Activated B cell treated with CpG ODN at 0.5 μM for 24 hours (primary cell): Measurements from ENCODE around the gene ZBED5. TPM values are rescaled to one million over a fixed set of nuclear protein-coding genes. Genes with fewer than 3 reads are reported as not detected.
"Not testable (repeated sequence)": the region's sequence is repeated elsewhere in the genome, so short reads cannot be mapped to it uniquely, and the experiment has no call there.

Experiments used
- ATAC-seq: fragments of 200-7000 bp; cut with Tn5 transposase; one replicate; pipeline ENCODE4 v1.10.0; 2021; ENCODE audit warnings: low read depth, mild to moderate bottlenecking, moderate library complexity
- CTCF ChIA-PET: fragments of 350-600 bp; sonication (Branson Sonifier 250); formaldehyde crosslinking; loops from one replicate; lab custom pipeline; 2021; ENCODE audit warnings: antibody characterized with exemption; lab: Charles Lee
- POLR2A ChIA-PET: fragments of 350-600 bp; sonication (Branson Sonifier 250); formaldehyde crosslinking; loops from one replicate; lab custom pipeline; 2021; ENCODE audit warnings: antibody characterized with exemption; lab: Charles Lee
- DNase-seq: peaks from one replicate; pipeline ENCODE4 v3.0.0; 2022
- H3K27ac Mint-ChIP-seq: one replicate; pipeline ENCODE4 v1.8.0; 2020; ENCODE audit warnings: mixed read lengths
- H3K27me3 Mint-ChIP-seq: one replicate; pipeline ENCODE4 v1.8.0; 2021; ENCODE audit warnings: mixed read lengths
- H3K36me3 Mint-ChIP-seq: one replicate; pipeline ENCODE4 v1.8.0; 2021; ENCODE audit warnings: low read depth, mixed read lengths
- H3K4me1 Mint-ChIP-seq: one replicate; pipeline ENCODE4 v1.8.0; 2021; ENCODE audit warnings: mixed read lengths
- H3K4me3 Mint-ChIP-seq: one replicate; pipeline ENCODE4 v1.8.0; 2020; ENCODE audit warnings: mild to moderate bottlenecking, mixed read lengths
- H3K9me3 Mint-ChIP-seq: one replicate; pipeline ENCODE4 v1.8.0; 2020; ENCODE audit warnings: mixed read lengths
- intact Hi-C: fragments of 100-400 bp; cut with micrococcal nuclease; formaldehyde crosslinking; loops from one replicate; pipeline ENCODE4 v1.15.1; 2024
- total RNA-seq: library from RNA; stranded (reverse); gene quantifications from 2 replicates; pipeline ENCODE4 v1.2.3, GENCODE V29; 2022
- TF ChIP-seq, protein P1 (sequence below): fragments of 200-600 bp; IDR thresholded peaks from one replicate; pipeline ENCODE4 v1.8.0; 2022; ENCODE audit warnings: antibody characterized with exemption, mild to moderate bottlenecking

ZBED5 gene
- total RNA-seq, 1 donor from 2014 or later, result 116 TPM

DNA sequence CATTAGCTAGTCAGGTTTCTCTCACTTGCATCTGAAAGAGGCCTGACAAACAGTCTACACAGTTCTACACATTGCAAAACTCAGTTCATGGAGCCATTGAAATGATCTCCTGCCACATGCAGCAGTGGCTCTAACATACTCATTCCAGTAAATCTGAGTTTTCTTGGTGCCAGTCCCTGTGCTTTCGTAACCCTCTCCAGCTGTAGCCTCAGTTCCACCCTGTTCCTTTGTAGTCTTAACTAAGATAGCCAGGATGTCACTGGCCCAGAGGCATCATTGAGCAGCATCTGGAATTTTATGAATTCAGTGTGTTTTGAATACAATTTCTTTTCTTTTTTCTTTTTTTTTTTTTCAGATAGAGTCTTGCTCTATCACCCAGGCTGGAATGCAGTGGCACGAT is 37.4 kb upstream of the ZBED5 start:
- no peaks in the 10 kb centered on the region for H3K36me3 Mint-ChIP-seq
- ATAC-seq (no peak), DNase-seq (no peak)
- no peaks in the 10 kb centered on the region for H3K27me3 Mint-ChIP-seq
- intact Hi-C loops, result no loop called here
- ChIA-PET CTCF (no interaction called here), POLR2A (interaction anchor here (0.9 kb wide), 1 partner anchor 30 kb away, joined by 3 read pairs; no protein-coding TSS in a partner anchor)
- no peak overlapping the region for H3K27ac Mint-ChIP-seq
- H3K9me3 Mint-ChIP-seq, result peaks cover 11% of the 10 kb centered on the region
- TF ChIP-seq, protein P1, sequence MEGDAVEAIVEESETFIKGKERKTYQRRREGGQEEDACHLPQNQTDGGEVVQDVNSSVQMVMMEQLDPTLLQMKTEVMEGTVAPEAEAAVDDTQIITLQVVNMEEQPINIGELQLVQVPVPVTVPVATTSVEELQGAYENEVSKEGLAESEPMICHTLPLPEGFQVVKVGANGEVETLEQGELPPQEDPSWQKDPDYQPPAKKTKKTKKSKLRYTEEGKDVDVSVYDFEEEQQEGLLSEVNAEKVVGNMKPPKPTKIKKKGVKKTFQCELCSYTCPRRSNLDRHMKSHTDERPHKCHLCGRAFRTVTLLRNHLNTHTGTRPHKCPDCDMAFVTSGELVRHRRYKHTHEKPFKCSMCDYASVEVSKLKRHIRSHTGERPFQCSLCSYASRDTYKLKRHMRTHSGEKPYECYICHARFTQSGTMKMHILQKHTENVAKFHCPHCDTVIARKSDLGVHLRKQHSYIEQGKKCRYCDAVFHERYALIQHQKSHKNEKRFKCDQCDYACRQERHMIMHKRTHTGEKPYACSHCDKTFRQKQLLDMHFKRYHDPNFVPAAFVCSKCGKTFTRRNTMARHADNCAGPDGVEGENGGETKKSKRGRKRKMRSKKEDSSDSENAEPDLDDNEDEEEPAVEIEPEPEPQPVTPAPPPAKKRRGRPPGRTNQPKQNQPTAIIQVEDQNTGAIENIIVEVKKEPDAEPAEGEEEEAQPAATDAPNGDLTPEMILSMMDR, result no peak
- peaks cover 26% of the 10 kb centered on the region for H3K4me1 Mint-ChIP-seq
- no peak overlapping the region for H3K4me3 Mint-ChIP-seq

DNA sequence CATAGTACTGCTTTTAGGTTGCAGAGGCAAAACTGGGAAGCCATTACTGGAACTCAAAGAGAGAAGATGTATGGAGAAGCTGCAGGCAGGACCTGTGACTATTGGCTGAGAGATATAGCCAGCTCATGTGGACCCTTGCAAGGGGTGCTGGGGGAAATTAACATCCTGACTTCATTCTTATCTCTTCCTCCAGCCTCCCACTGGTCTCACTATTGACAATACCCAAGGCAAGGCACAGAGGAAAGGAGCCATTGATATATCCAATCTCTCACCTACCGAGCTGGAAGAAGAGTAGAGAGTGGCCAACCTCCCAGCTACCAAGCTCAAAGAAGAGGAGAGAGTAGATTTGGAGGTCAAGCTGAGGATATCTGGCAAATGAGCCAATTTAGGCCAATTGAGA is 36.8 kb upstream of the ZBED5 start:
- no peak for ATAC-seq
- POLR2A ChIA-PET, result no interaction called here
- Mint-ChIP-seq H3K27ac (no peak overlapping the region), H3K4me3 (no peak overlapping the region), H3K36me3 (peaks cover 3% of the 10 kb centered on the region), H3K9me3 (peaks cover 16% of the 10 kb centered on the region), H3K27me3 (no peaks in the 10 kb centered on the region), H3K4me1 (peaks cover 22% of the 10 kb centered on the region)
- TF ChIP-seq, protein P1, result no peak
- CTCF ChIA-PET, result interaction anchor here (1.3 kb wide), 1 partner anchor 15 kb away, joined by 4 read pairs; no protein-coding TSS in a partner anchor
- no peak for DNase-seq
- intact Hi-C loops, result no loop called here

DNA sequence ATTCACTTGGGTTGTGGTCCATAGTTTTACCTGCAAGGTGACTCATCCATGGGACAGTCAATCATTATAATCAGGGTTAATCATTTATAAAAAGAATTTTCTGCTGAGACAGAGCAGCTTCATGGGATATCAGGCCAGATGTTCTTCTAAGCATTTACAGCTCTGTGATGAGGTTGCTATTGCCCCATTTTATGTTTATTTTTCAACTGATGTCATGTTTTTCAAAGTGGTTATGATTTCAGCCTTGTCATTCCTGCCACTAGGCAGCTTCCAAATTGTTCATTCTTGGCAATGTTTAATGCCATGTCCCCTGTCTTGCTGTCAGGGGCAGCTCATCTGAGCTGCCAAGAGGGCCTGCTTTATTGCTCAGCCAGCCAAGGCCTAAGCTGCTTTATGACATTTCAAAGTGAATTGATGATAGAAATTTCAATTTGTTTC is 35.9 kb upstream of the ZBED5 start:
- no peak for ATAC-seq
- no peaks in the 10 kb centered on the region for H3K27me3 Mint-ChIP-seq
- peaks cover 19% of the 10 kb centered on the region for H3K9me3 Mint-ChIP-seq
- TF ChIP-seq, protein P1, result no peak
- H3K27ac Mint-ChIP-seq, result no peak overlapping the region
- ChIA-PET CTCF (interaction anchor here (1.3 kb wide), 1 partner anchor 14 kb away, joined by 4 read pairs; no protein-coding TSS in a partner anchor), POLR2A (interaction anchor here (1.1 to 1.2 kb wide), 2 partner anchors 36 to 85 kb away, joined by 3 to 6 read pairs; partner anchors contain the start of genes EIF4G2 and ZBED5)
- DNase-seq, result no peak
- no peak overlapping the region for H3K4me3 Mint-ChIP-seq
- peaks cover 5% of the 10 kb centered on the region for H3K36me3 Mint-ChIP-seq
- peaks cover 13% of the 10 kb centered on the region for H3K4me1 Mint-ChIP-seq
- intact Hi-C loops, result no loop called here

DNA sequence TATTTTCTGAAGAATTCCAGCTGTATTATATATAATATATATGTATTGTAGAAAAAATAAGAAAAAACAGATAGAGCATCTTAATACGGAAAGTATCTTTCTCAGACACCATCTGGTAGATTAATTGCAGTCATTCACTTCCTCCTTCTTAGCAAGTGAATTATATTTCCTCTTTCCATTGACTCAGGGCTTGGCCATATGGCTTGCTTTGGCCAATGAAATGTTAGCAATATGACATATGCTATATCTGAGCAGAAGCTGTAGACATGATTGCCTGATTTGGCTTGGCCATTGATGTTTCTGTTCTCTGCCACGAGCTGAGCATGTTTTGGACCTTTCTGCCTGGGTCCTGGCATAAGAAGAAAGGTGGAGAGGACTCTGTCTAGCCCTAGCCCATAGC is 34.4 kb upstream of the ZBED5 start:
- Mint-ChIP-seq H3K4me1 (peaks cover 6% of the 10 kb centered on the region), H3K27ac (peak overlapping the region; percentile 24), H3K4me3 (no peak overlapping the region), H3K36me3 (peaks cover 5% of the 10 kb centered on the region), H3K9me3 (peaks cover 23% of the 10 kb centered on the region), H3K27me3 (no peaks in the 10 kb centered on the region)
- POLR2A ChIA-PET, result interaction anchor here (0.6 kb wide), 1 partner anchor 83 kb away, joined by 3 read pairs; the partner anchor contains the start of gene EIF4G2
- DNase-seq, result no peak
- intact Hi-C loops, result no loop called here
- ATAC-seq, result peak; percentile 87
- TF ChIP-seq, protein P1, result no peak
- CTCF ChIA-PET, result interaction anchor here (0.8 kb wide), 1 partner anchor 136 kb away, joined by 3 read pairs; no protein-coding TSS in a partner anchor

DNA sequence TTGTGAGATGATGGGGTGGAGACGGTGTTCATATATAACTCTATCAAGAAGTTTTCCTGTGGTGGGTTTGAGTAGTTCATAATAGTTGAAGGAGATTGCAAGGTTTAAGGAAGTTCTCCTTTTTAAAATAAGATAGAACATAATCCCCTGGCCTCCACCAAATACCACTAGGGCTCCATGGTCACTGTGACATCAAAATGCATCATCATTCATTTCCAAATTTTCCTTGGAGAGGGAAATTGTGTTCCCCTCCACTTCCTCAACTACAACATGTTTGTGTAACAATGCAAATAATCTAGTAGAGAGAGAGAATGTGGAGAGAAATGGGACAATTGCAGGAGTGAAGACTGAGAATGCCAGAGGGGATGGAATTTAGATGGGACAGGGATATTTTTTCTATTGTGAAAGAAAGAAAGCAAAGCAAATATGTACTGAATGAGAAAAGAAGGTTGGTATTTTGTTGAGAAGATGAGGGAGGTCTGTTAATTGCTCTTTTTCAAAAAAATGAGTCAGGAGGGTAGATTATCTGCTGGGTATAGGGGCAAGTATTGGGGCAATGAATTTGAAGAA is 33.4 kb upstream of the ZBED5 start:
- peaks cover 6% of the 10 kb centered on the region for H3K4me1 Mint-ChIP-seq
- DNase-seq (no peak), ATAC-seq (no peak)
- ChIA-PET POLR2A (no interaction called here), CTCF (no interaction called here)
- H3K36me3 Mint-ChIP-seq, result peaks cover 5% of the 10 kb centered on the region
- no peak overlapping the region for H3K4me3 Mint-ChIP-seq
- TF ChIP-seq, protein P1, result no peak
- no peak overlapping the region for H3K27ac Mint-ChIP-seq
- peaks cover 23% of the 10 kb centered on the region for H3K9me3 Mint-ChIP-seq
- intact Hi-C loops, result no loop called here
- no peaks in the 10 kb centered on the region for H3K27me3 Mint-ChIP-seq

DNA sequence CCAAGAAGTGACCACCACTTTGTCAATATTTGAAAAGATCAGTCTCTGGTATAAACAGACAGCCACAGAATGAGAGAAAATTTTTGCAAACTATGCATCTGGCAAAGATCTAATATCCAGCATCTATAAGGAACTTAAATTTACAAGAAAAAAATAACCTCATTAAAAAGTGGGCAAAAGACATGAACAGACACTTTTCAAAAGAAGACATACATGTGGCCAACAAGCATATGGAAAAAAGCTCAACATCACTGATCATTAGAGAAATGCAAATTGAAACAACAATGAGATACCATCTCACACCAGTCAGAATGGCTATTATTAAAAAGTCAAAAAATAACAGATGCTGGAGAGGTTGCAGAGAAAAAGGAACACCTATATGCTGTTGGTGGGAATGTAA is 32.2 kb upstream of the ZBED5 start:
- POLR2A ChIA-PET, H3K27me3 Mint-ChIP-seq, H3K27ac Mint-ChIP-seq, H3K4me1 Mint-ChIP-seq, ATAC-seq, CTCF ChIA-PET, H3K36me3 Mint-ChIP-seq, H3K4me3 Mint-ChIP-seq, intact Hi-C loops, DNase-seq: not testable (repeated sequence)
- H3K9me3 Mint-ChIP-seq, result peaks cover 23% of the 10 kb centered on the region
